Kidney (tissue), 14 donors: ENCODE results near the gene C19orf18. TPM values are rescaled to one million over a fixed set of nuclear protein-coding genes. Genes with fewer than 3 reads are reported as not detected.
A peak's percentile ranks its signal among the peaks of the same experiment; 100 is the strongest.

ENCODE experiments used
- DNase-seq, 5 donors: peaks; one replicate each; pipeline ENCODE4 v3.0.0-alpha.2; 2013 to 2020
- FAIRE-seq: peaks from 2 replicates; lab custom pipeline; 2012; peaks lifted over from hg19 to GRCh38; lab: Jason Lieb, UNC
- H3K27ac ChIP-seq, 2 donors: one replicate each; pipeline ENCODE4 v1.7.0; 2013; ENCODE audit warnings: low read depth in 2 of 2, low read length in 2 of 2, inconsistent platforms in 1 of 2
- H3K27me3 ChIP-seq: one replicate; pipeline ENCODE4 v1.7.1; 2013; ENCODE audit warnings: low read length, inconsistent platforms; ENCODE audit not compliant: control insufficient read depth, insufficient read depth
- H3K36me3 ChIP-seq, 3 donors: one replicate each; pipeline versions ENCODE4 v1.7.0 to v1.7.1; 2013; ENCODE audit warnings: low read length in 3 of 3, control low read depth in 1 of 3, inconsistent platforms in 1 of 3; ENCODE audit not compliant: insufficient read depth in 3 of 3, control insufficient read depth in 2 of 3
- H3K4me1 ChIP-seq, 3 donors: one replicate each; pipeline versions ENCODE4 v1.7.0 to v1.7.1; 2013; ENCODE audit warnings: low read length in 3 of 3, inconsistent platforms in 1 of 3, low read depth in 1 of 3; ENCODE audit not compliant: control insufficient read depth in 2 of 3, insufficient read depth in 2 of 3
- H3K4me3 ChIP-seq, 3 donors: one replicate each; pipeline versions ENCODE4 v1.7.0 to v1.8.1; 2013; ENCODE audit warnings: low read length in 3 of 3, control low read depth in 1 of 3, inconsistent platforms in 1 of 3
- H3K9ac ChIP-seq, 3 donors: one replicate each; pipeline versions ENCODE4 v1.7.0 to v1.7.1; 2013; ENCODE audit warnings: low read length in 3 of 3, control low read depth in 1 of 3, inconsistent platforms in 1 of 3
- H3K9me3 ChIP-seq, 3 donors: one replicate each; pipeline versions ENCODE4 v1.7.0 to v1.7.1; 2013; ENCODE audit warnings: low read length in 3 of 3, control low read depth in 1 of 3, inconsistent platforms in 1 of 3; ENCODE audit not compliant: control insufficient read depth in 2 of 3, insufficient read depth in 1 of 3
- CTCF ChIP-seq: IDR thresholded peaks from 3 replicates; pipeline ENCODE4 v1.5.1; 2012; ENCODE audit warnings: mild to moderate bottlenecking, moderate library complexity, borderline replicate concordance; ENCODE audit not compliant: insufficient read depth; ENCODE audit errors: extremely low read depth
- intact Hi-C: fragments of 100-400 bp; cut with DNase I; formaldehyde crosslinking; loops from one replicate; pipeline ENCODE4 v1.11.1; 2022
- polyA plus RNA-seq: library from polyadenylated mRNA; stranded (reverse); fragments of 350-450 nt; fragmentation: Illumina TruSeq; extraction: RNeasy Lipid Tissue Mini Kit (QIAGEN cat#74804); gene quantifications from one replicate; pipeline ENCODE4 v1.2.3, GENCODE V29; 2014; ENCODE audit warnings: low read depth, low replicate concordance; ENCODE audit not compliant: insufficient read depth
- total RNA-seq: library from RNA; stranded (reverse); fragmentation: NEBNext Ultra II Directional; extraction: Animal tissue kit (Norgen Biotek cat#: 25700); gene quantifications from one replicate; pipeline ENCODE4 v1.2.1, GENCODE V29; 2021
- donor health status: control.
- donor health status: control.
- donor health status: control.
- donor health status: control.
- donor health status: control.
- donor health status: DM: yes; HTN: yes; CAD: no.
- donor health status: Normal renal cell carcinoma (clear cell type).

C19orf18 gene
- total and polyA plus RNA-seq, 2 donors from 2014 or later: 0.85 to 1.7 TPM

GRCh38 chr19:58003174-58003828 lies 29.0 kb upstream of the C19orf18 start:
- H3K27ac ChIP-seq: peak overlapping the region; percentile 84 to 88
- DNase-seq (peak in 1 of 5 donors; percentile 15), FAIRE-seq (no peak)
- no peak for TF ChIP-seq CTCF
- peaks cover 2 to 15% (median 5%) of the 10 kb centered on the region in 3 donors for H3K4me1 ChIP-seq
- H3K4me3 ChIP-seq: peak overlapping the region; percentile 82 to 94 (median 83)
- H3K9me3 ChIP-seq: peaks cover 2 to 5% (median 2%) of the 10 kb centered on the region in 3 donors
- peaks cover 20 to 25% (median 23%) of the 10 kb centered on the region in 3 donors for H3K36me3 ChIP-seq
- H3K27me3 ChIP-seq: no peaks in the 10 kb centered on the region
- peak overlapping the region; percentile 42 to 89 (median 69) for H3K9ac ChIP-seq
- intact Hi-C loops: no loop called here

- Histone ChIP-seq H3K9ac (peak within 1 kb of the TSS; percentile 88 to 96 (median 89)), H3K4me1 (peaks cover 2 to 15% (median 5%) of the 10 kb centered on the region in 3 donors), H3K27me3 (no peaks in the 10 kb centered on the region), H3K27ac (peak within 1 kb of the TSS; percentile 84 to 88), H3K9me3 (peaks cover 3 to 8% (median 4%) of the 10 kb centered on the region in 3 donors), H3K4me3 (peak within 1 kb of the TSS; percentile 82 to 94 (median 83)), H3K36me3 (peaks cover 21 to 28% (median 24%) of the 10 kb centered on the region in 3 donors)
- no peak for FAIRE-seq
- intact Hi-C loops: no loop called here
- DNase-seq: peak; percentile 91 to 97 (median 95)
- no peak for TF ChIP-seq CTCF
Measured at GRCh38 chr19:58002384-58003173, 28.2 kb upstream of the C19orf18 start, which contains the start of gene ZNF606. Gene ZNF606, minus strand, starts transcription at chr19:58002820. Its CDS starts 1,501 bp downstream, at chr19:58001319.

- H3K4me3 ChIP-seq: peak overlapping the region; percentile 82 to 94 (median 83)
- peaks cover 20 to 29% (median 24%) of the 10 kb centered on the region in 3 donors for H3K36me3 ChIP-seq
- peak overlapping the region; percentile 88 to 96 (median 89) for H3K9ac ChIP-seq
- H3K27ac ChIP-seq: peak overlapping the region; percentile 84 to 88
- H3K4me1 ChIP-seq: peaks cover 2 to 15% (median 5%) of the 10 kb centered on the region in 3 donors
- H3K27me3 ChIP-seq: no peaks in the 10 kb centered on the region
- TF ChIP-seq CTCF: no peak
- FAIRE-seq (no peak), DNase-seq (peak in 2 of 5 donors; percentile 31 to 54)
- intact Hi-C loops: no loop called here
- H3K9me3 ChIP-seq: peaks cover 3 to 8% (median 4%) of the 10 kb centered on the region in 3 donors
Measured at GRCh38 chr19:58001895-58002369, 27.6 kb upstream of the C19orf18 start.
